ENCODE data around the gene FBXW5.

The FBXW5 gene

DNA sequence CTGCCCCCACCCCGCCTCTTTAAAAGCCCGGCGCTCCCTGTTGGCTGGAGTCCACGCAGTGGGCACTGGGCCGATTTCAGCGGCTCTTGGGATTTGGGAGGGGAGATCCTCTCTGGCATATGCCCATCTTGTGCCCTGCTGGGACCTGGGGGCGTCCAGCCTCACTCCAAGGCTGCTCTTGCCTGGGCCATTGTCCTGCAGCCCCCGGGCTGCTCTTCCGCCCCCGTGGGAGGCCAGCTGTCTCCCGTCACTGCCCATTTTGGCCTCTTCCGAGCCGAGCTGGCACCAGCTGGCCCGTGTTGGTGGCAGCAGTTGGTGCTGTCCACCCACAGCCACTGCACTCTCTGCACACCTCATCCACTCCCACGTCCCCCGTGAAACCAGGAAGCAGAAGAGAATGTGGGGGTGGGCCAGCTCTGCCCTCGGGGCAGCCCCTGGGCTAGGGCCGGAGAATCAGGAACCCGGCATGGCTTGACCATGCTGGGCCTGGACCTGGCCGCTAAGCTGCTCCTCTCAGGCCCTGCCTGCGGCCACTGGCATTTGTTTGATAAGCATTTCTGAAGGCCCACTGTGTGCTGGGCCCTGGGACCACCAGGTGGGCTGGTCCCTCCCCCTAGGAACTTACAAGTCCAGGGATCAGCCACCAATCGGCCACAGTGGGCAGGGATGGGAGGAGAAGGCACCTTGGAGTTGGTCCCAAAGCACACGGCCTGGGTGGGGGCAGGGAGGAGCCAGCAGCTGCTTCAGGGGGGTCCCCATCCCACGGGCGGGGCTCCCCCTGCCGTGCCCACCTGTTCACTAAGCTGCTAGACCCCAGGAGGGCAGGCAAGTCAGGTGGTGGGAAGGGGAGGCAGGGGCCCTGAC, 2.7 kb upstream of the FBXW5 start:
- DNase-seq = no peak

GRCh38 chr9:136946228-136947027, 1.9 kb upstream of the FBXW5 start:
- DNase-seq = no peak

DNA sequence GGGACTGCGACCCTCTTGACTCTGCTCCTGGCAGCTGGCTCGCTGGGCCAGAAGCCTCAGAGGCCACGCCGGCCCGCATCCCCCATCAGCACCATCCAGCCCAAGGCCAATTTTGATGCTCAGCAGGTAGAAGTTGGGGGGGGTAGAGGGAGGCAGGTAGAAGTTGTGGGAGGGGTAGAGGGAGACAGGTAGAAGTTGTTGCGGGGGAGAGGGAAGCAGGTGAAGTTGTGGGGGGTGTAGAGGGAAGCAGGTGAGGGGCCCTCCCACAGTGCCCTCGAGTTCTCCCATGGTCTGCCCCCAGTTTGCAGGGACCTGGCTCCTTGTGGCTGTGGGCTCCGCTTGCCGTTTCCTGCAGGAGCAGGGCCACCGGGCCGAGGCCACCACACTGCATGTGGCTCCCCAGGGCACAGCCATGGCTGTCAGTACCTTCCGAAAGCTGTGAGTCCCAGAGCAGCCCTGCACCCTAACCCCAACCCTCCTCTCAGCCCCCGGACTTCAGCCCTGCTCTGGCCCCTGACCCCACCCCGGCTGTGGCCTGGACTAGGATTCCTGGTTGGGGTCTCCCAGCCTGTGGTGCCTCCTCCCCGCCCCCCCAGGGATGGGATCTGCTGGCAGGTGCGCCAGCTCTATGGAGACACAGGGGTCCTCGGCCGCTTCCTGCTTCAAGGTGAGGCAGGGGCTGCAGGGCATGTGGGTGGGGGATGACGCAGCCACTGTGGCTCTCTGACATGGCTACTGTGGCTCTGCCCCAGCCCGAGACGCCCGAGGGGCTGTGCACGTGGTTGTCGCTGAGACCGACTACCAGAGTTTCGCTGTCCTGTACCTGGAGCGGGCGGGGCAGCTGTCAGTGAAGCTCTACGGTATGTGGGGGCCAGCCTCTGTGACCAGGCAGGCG, 1.0 kb upstream of the FBXW5 start:
- DNase-seq = no peak

DNA sequence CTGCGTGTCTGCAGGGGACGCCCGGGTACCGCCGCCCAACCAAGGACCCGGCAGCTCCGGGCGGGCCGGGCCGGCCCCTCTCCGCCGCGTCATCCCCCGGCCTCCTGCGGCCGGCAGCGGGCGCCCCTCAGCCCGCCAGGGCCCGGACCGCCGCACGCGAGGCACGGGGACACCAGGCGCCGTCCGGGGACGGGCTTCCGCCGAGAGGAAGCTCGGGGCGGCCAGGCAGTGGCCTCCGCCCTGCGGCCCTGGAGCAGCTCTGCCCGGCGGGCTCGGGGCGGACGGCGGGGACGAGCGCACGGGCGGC, 373 bp downstream of the FBXW5 start:
- no peak for DNase-seq

- no peak for DNase-seq
Measured at GRCh38 chr9:136943291-136944211, 987 bp downstream of the FBXW5 start.

DNA sequence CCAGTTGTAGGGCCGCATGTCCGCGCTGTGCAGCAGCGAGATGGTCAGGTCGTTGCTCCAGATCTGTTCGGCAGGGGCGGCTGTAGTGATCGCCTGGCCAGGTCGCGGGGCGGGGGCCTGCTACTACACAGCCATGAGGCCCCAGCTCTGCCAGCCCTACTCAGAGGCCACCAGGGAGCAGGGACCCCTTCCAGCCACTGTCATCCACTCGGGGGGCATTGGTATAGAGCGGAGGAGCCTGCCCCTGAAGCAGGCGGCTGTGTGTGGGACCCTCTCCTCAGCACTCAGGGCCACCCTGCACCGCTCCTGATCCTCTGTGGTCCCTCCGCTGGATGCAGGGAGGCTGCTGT, 1.7 kb downstream of the FBXW5 start:
- DNase-seq = no peak

DNA sequence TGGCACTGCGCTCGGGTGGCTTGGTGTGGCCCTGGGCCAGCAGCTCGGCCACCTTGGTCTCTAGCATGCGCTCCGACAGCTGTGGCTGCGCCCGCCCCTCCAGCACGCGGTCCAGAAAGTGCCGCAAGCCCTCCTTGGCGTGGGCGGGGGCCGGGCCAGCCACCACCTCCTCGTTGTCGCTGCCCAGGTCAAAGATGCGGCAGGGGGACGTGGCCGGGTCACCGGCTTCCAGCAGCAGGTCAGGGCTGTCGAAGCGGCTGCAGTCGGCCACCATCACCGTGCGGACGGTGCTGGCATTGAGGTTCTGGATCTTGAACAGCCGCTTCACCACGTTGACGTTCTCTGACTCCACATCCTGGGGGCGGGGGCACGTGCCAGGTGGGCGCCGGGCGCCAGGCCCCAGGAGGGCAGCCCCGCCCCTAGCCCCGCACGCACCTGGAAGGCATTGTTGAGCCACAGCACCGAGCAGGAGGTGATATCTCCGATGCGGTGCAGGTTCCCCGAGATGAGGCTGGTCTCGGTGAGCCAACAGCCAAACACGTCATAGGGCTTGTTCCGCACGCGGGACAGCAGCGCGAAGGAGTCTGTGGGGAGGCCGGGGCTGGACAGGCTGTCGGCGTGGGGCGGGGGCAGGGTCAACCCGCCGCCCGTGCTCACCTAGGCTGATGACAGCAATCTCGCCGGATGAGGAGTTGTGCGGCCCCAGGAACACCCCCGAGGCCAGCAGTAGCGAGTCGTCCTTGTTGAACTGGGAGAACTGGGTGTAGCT, 2.2 kb downstream of the FBXW5 start:
- DNase-seq = no peak

GRCh38 chr9:136941231-136942111, 3.1 kb downstream of the FBXW5 start:
- DNase-seq = no peak

GRCh38 chr9:136940526-136941230, 3.9 kb downstream of the FBXW5 start:
- DNase-seq = no peak

- DNase-seq = no peak
Measured at GRCh38 chr9:136939996-136940525, 4.5 kb downstream of the FBXW5 start.

GRCh38 chr9:136939431-136939995, 5.0 kb downstream of the FBXW5 start:
- DNase-seq = no peak

DNA sequence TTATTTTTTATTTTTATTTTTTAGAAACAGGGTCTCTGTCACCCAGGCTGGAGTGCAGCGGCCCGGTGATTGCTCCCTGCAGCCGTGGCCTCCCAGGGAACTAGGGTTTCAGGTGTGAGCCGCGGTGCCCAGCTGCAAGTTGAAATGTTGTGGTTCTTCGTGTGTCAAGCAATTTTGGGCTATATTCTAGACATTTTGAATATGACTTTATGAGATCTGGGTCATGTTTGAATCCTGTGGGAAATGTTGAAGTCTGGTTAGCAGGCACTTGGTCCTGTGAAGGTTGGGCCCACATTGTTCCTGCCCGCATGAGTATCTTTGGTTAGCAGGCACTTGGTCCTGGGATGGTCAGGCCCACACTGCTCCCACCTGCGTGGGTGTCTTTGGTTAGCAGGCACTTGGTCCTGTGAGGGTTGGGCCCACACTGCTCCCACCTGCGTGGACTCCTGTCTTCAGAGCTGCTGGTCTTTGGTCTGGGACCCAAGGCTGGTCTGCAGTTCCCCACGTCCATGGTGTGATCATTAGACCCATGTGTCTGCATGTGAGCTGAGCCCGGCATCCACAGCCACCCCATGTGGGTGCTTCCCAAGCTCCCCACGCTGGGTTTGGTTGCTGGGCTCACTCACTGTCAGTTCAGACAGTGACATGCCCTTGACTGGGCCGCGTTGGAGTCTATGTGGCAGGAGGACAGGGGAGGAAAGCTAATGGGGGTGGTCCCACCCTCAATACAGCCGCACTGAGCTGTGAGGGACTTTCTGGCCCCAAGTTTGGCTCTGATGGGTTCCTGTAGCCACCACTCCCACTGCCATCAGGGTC, 7.1 kb downstream of the FBXW5 start:
- no peak for DNase-seq

- no peak for DNase-seq
Measured at GRCh38 chr9:136936645-136937170, 7.8 kb downstream of the FBXW5 start.

GRCh38 chr9:136935651-136936050, 8.9 kb downstream of the FBXW5 start:
- DNase-seq = no peak

GRCh38 chr9:136934277-136934676, 10.3 kb downstream of the FBXW5 start:
- no peak for DNase-seq

- no peak for DNase-seq
Measured at GRCh38 chr9:136931611-136932130, 12.9 kb downstream of the FBXW5 start.

GRCh38 chr9:136930014-136930413, 14.5 kb downstream of the FBXW5 start:
- no peak for DNase-seq

DNA sequence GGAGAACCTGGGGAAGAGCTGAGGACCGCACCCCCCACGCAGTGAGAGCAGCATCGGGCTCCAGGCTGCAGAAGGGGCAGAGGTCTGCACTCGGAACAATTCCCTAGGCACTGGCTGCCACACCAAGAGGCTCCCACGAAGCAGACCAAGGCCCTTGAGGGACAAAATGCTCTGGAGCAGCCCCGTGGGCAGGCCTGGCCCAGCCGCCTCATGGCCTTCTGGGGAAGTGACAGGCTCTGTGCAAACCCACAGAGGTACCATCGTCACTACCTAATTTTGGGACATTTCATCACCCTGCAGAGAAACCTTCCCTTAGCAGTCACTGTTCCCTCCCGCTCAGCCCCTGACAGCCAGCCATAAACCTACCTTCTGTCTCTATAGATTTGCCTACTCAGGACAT, 15.9 kb downstream of the FBXW5 start:
- no peak for DNase-seq
